GM21360 (cell line): Measurements from ENCODE around the gene PMP22.

ENCODE experiments used
- ATAC-seq: cut with Tn5 transposase; IDR thresholded peaks from one replicate; pipeline ENCODE4 v1.9.1; 2021; ENCODE audit warnings: mild to moderate bottlenecking, moderate library complexity; ENCODE audit not compliant: unreplicated experiment

The PMP22 gene

DNA sequence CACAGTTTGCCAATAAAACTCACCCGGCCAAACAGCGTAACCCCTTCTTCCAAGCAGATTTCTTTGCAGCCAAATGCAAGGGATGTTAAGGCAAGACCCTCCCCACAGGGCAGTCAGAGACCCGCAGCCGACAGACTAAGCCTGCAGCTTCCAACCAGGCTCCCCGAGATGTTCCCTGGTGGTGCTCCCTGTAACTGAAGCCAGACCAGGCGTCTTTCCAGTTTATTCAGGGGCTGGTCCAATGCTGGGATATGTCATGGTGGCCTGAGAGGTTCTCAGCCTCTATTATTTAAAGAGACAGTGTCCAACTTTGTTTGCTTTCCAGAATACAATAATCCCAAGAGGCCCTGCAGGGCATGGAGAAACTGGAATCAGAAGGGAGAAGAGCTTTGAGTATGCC, at the start of gene PMP22:
Gene PMP22 (minus strand): TSS at position 196 of the 400 bp plus-strand sequence. CDS start 4,599 bp downstream, outside the sequence.
- no peak for ATAC-seq

DNA sequence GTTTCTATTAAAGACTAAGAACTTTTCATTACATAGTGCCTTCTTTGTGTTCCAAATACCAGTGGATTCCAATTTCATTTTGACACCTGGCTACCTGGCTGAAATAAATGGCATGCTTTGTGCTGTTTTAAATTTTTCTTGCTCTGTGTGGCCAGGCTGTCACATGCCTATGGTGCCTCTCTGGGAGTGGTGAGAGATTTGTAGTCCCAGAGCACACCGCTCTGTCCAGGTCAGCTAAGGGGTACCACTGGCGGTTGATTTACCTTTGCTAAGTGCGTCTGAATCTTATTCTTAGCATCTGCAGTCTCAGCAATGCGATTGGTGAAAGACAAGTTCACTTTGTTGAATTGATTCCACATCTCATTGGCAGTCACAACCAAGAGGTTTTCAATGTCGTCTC, 46.9 kb upstream of the PMP22 start:
- no peak for ATAC-seq

DNA sequence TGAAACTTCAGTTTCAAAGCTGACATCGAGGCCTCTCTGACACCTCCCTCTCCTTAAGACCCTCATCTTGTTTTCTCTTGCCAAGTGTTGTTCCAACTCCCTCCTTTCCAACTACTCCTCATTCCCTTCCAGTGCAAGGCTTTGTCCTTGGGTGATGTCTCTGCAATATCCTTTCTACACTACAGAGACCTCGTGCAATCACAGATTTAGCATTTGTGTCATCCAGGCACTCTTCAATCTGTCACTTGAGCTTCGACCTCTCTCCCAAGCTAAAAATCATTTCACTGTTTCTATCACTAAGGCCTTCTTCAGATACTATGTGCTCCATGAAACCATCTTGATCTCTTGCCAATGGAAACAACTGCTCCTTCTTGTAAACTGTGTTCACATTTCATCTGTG, 44.7 kb upstream of the PMP22 start:
- no peak for ATAC-seq

DNA sequence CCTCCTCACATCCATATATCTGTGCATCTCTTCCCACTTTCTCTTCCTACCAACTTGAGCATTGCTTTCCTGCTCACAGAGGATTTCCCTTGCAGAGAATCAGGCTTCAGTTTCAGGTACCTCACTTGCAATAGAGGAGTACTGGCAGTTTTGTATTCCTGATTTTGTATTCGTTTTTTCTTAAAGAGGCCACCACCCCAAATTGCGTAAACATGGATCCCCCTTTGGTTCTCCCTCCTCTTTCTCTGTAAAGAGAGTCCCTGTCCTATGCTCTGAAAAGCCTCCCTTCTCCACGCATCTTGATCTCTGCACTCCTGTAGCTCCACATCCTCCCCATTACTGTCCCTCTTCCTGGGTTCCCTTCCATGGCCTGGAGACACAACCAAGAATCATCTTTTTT, 44.1 kb upstream of the PMP22 start:
- ATAC-seq, result no peak

DNA sequence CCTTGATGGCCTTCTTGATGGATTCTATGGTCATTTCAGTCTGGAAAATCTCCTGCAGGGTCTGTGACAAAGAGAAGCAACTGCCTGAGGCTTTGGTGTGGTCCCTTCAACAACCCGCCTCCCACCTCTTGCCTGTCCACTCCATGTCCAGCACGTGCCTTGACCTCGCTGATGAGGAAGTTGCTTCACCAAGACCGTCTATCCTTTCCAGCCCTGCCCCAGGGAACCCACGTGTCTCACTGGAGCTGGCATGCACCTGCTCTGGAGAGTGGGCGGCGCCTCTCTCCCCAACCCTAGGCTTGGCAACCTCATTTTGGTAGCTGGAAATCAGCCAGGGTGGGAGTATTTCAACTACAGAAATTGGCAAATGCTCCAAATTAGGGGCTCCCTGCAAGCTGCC, 43.6 kb upstream of the PMP22 start:
- no peak for ATAC-seq

DNA sequence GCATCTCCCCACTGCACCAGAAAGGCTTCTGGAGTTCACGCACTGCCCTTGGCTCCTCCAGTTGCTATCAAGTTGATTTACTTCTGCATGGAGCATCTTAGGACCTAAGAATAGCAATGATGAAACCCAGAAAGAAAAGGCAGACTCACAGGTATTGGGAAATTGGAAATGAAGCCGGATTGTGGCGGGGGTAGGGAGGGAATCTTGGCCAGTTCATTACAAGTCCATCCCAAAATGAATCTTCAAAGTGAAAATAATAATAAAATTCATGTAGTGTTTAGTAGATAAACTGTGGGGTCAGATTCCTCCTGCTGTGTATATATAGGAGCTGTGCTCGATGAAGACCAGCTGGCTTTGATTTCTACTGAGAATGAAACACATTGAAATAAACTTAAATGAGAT, 42.6 kb upstream of the PMP22 start:
- ATAC-seq, result no peak

DNA sequence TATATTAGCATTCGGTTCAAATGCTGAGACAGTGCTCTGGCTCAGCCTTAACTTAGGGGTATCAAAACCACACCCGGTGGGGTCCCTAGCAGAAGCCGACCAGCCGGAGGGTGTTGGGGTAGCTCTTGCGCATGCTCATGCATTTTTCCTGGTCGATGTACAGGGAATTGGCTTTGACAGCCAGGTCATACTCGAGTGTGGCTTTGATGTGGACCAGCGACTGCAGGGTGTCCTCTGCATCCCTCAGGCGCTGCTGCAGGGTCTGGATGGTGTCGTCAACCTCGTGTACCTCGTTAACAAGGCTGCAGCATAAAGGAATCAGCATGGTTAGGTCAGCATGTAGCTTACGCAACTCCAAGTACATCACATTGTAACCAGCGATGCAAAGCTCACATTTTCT, 38.7 kb upstream of the PMP22 start:
- ATAC-seq, result no peak

DNA sequence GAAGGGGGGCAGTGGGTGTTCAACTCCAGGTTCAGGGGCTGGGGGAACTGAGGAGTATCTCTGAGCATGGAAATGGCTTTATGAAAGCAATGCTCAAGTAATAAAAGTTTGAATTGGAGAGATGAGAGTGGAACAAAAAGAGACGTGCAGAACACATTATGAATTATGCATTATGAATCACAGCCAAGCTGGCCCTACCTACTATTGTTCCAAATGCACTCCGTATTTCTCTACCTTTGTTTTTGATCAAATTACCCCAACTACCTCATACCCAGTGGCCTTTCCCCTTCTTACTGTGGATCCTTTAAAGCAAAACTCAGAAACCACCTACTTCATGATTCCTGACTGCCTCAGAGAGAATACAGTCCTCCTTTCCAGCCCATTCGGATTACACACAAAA, 38.1 kb upstream of the PMP22 start:
- ATAC-seq, result no peak

DNA sequence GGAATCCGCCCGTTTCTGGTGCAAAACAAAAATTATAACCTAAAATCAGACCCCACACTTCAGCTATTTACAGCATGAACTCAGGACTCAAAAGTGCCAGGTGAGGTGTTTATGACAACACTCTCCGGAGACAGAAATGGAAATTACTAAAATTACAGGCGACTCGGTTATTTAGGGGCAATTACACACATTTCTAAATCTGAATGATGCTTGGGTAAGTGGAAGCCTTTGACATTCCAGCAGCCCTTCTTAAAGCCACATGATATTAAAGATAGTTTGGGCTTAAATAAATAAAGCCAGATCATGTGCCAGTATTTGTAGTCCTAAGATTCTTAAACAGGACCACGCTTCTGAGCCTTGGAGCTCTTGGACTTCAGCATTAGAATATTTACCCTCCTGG, 36.7 kb upstream of the PMP22 start:
- ATAC-seq, result no peak

DNA sequence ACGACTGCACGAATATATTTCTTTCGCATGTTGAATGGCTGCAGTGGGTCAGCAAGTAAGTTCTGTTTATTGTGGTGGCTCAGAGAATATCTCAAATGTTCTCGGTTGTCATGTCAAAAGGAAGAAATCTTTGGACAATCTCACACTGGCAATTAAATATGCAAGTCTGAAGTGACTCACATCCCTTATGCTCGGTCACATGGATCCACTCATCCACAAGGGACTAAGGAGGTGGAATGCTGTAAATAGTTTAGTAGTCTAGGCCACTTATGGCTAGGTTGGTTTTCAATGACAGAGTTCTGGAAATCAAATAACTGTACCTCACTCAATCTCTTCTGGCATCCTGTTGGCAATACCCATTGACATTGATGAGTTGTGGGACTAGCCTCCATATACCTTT, 33.0 kb upstream of the PMP22 start:
- no peak for ATAC-seq

DNA sequence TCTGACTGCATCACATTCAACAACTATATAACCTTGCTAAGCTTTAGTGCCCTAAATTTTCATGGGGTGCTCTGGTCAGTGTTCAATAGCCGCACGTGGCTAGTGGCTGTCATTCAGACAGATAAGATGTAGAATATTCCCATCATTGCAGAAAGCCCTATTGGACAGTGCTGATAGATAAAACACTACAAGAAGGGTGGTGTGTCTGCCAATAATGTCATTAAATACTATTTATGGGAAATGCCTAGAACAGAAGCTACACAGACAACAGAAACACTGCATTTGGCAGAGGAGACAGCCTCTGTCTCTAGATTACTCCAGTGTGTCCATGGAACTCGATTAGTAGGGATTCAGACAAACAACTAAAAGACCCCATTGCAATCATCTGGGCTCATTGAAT, 28.4 kb upstream of the PMP22 start:
- ATAC-seq, result no peak

DNA sequence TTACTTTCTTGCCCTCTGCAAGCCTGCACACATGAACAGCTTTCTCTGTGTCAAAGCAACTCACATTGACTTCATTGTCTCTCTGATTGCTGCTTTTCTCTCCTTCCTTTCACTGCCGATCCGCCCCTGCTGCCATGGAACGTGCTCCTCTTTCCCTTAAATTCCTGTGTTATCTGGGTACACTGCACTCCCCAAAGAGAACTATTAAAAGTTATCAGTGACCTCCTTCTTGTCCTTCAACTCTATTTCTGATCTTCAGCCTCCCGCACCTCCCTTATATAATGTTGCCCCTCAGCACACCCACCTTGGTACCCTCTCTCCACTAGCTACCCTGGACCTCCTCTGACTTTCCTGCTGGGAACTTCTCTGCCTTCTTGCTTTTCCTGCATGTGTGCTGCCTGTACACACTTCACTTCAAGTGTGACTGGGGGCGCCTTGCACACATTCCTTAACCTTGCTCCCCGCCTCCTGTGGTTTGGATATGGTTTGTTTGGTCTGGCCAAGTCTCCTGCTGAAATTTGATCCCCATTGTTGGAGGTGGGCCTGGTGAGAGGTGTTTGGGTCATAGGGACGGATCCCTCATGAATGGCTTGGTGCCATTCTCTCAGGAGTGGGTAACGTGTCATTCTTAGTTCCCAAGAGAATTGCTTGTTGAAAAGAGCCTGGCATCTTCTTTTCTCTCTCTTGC, 26.7 kb upstream of the PMP22 start:
- ATAC-seq, result no peak

DNA sequence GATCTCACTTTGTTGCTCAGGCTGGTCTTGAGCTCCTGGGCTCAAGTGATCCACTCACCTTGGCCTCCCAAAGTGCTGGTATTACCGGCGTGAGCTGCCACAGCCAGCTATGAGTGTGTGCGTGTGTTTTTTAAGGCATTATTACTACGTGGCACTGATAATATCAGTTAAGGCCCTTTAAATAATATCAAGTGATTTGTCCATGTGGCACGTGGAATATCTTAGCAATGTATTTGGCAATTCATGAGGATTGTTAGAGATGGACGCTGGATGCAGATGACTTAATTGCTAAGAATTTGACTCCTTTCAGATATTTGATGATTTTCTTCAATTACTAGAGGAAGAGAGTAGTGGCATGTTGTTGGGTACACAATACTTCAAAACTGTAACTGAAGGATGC, 25.5 kb upstream of the PMP22 start:
- ATAC-seq, result no peak

DNA sequence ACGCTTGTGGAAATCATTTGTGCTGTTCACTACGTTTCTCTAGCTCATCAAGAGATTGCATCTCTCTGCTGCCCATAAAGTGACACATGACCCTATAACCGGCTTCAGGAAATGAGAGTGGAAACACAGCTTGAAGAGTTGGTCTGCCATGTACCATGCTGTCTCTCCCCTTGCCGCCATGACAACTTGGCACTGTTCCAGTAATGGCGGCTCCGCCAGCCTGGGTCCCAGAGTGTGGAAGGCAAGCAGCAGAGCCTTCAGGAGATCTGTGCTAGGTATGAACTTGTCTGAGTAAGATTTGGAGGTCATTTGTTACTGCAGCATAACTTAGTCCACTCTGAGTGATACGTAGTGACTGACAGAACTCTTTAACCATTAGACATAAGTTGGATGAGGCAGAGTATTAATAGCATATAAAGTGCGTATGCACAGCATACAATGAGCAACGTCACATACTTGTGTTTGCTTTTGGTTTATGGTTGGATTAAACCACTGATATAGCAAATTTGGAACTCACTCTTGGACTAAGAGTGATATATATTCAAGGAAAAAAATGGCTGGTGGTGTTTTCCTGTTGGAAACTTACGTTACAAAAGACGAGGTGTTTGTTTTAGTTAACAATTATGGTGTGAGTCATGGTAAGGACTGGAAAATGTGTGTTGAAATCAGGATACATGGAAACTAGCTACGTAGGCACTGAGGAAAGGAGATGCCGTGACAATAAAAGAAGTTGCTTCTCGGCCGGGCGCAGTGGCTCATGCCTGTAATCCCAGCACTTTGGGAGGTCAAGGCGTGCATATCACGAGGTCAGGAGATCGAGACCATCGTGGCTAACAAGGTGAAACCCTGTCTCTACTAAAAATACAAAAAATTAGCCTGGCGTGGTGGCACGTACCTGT, 24.4 kb upstream of the PMP22 start:
- ATAC-seq, result no peak

DNA sequence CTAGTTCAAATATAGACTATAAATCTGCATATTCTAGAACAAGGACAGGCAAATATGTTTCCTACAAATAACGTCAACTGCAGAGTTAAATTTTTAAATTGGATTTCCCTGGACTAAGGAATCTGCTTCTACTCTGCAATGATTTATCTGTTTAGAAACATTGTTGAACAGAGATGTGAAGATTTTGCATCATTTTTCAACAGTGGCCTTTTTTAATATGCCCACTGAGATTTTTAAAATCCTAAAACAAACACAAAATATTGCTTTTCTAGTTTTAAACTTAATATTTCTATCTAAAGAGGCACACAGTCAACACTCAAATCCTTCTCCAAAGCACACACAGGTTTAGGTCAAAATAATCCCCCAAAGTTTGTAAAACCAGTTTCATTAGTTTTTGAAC, 23.7 kb upstream of the PMP22 start:
- ATAC-seq, result no peak

DNA sequence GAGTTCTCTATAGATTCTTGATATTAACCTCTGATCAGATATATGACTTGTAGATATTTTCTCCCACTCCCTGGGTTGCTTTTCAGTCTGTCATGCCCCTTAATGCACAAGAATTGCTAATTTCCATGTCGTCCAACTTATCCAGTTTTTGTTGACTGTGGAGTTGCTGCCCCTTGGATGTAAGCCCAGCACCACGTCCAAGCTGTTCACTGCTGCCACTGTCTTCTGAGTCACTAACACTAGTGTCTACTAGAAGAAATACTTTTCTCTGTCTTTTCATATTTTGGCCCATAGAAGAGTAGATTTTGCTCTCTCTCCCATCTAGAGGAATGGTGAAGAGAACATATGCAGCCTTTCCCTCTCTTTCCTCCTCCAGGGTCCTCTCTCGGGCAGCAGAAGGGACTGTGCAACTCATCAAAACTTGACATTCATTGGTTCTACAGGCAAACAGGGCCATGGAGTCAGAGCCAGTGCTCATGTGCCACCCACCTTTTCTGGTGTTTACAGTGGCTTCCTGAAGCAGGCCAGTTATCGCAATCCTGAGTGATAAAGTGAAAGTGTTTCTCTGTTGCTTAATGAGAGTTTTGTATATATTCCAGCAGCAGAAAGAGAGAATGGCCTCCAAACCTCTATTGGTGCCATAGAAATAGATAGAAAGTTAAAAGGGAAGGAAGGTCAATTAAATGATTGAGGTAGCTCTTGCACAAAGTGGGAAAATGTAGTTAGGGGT, 22.6 kb upstream of the PMP22 start:
- no peak for ATAC-seq

DNA sequence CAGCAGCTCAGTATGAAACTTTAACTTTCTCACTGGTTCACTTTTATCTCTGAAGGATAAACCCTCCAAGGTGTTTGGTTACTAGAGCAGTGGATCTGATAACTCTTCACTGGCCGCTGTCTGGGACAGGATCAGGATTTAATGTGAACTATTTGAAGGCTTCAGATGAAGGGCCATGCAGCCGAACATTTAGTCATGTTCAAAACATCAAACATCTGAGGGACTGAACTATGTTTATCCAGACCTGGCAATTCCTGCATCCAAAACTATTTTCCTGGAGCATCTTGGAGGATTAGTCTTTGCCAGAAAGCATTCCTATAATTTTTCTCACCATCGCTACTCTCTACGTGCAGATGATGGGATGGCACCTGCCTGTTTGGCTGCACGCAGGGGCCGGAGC, 20.3 kb upstream of the PMP22 start:
- no peak for ATAC-seq

DNA sequence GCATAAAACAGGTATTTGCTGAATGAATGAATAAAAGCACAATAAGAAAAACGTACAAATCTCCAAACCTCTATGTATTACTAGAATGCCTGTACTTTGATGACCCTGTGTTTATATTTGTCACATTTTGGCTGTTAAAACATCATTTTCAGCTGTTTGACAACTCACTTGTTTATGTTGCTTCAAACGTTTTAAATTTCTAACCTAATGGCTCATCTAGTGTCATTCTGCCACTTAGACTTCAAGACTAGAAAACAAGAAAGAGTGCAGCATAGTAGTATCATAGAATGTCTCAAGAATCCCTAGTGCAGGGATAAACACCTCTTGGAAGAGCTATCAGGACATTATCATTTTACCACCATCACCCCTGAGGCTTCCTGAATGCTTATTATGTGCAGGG, 19.4 kb upstream of the PMP22 start:
- ATAC-seq, result no peak

DNA sequence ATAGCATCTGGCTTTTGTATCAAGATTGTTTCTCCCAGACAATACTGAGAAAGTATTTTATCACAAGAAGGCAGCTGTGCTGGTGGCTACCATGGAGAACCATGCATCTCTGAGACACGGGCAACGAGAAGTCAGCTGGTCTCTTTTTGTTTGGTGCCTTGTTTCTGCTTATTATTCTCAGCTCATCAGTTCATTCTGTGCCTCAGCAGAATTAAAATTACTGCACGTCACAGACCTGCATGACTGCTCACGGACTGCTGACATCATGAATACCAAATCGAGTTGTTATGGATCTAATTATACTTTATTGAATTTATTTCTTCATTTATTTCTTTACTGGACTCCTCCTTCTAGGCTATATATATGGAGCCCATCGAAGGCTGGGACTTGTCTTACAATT, 19.0 kb upstream of the PMP22 start:
- no peak for ATAC-seq

DNA sequence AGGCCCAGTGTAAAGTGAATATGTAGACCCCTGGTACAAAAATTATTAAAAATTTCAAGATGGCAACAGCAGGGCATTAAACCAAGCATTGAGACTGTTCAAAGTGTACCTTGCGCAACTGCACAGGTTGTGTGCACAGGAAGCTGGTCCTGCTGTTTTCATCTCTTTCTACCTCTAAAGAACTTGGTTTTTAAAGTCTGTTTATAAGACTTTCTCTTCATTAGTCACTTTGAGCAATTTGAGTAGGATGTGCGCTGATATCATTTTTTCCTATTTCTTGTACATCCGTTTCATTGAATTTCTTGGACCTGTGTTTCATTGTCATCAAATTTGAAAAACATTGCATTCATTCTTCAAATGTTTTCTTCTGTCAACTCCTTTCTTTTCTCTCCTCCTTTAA, 16.8 kb upstream of the PMP22 start:
- no peak for ATAC-seq

DNA sequence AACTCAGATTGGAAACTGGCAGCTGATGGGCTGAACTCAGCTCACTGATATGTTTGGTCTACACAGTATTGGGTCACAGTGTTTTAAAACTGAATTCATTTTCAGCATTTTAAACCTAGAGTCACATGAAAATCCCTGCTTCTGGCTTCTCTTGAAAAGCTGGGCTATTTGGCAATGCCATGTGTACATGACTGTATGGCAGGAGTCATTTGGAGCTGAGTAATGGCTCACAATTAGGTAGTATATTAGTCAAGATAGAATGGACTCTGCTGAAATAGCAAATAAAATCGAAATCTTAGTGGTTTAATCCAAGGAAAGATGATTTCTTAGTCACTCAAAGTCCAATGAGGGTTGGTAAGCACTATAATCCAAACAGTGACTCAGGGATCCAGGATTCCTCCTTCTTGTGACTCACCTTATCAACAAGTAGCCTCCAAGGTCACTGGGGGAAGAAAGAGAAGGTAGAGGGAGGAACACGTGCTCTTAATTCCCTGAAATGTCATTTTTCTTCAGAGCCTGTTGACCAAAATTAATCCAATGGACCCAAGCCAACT, 13.9 kb upstream of the PMP22 start:
- no peak for ATAC-seq
